ENCODE data around the gene SLFN12L.

GRCh38 chr17:35543856-35544255, 6.4 kb upstream of the SLFN12L start:
- TF ChIP-seq CTCF (IDR thresholded peaks at IDR 0.05): no peak
- no peak for TF ChIP-seq POLR2A (IDR thresholded peaks at IDR 0.05)
- TF ChIP-seq EP300 (IDR thresholded peaks at IDR 0.05): no peak

All from ovary (tissue), 3 donors.